ENCODE results near the gene DNAJB9. TPM values are rescaled to one million over a fixed set of nuclear protein-coding genes. Genes with fewer than 3 reads are reported as not detected.
A peak's percentile ranks its signal among the peaks of the same experiment; 100 is the strongest.

DNAJB9 gene
- total and polyA plus RNA-seq, 2 of the 8 experiments (the other 6 are each of a cell fraction or from before 2014, with no cell fraction given), result 1.8 to 9.7 TPM

GRCh38 chr7:108613147-108613948 lies 43.7 kb downstream of the DNAJB9 start:
- 44% methylated on average over 5 of the region's 5 CpGs; no CpG with 5 or more reads in 1 of the 2 experiments for WGBS, 2 experiments (ENCODE audit: extremely low coverage in 1 of 2, insufficient coverage in 1 of 2, insufficient read length in 1 of 2, insufficient replicate concordance in 2 of 2, low coverage in 1 of 2, low lambda C conversion rate in 2 of 2, missing lambda C conversion rate in 1 of 2)
- Histone ChIP-seq H4K91ac (replicated peaks; ENCODE audit: insufficient read length, low read length) (no peak overlapping the region), H3K18ac (ENCODE audit: extremely low read depth, low read length) (no peak overlapping the region), H3K23ac (ENCODE audit: insufficient read length) (no peak overlapping the region), H2BK5ac (ENCODE audit: low read depth, low read length) (no peak overlapping the region), H3K9ac (replicated peaks in 1 of 4; ENCODE audit: extremely low read depth in 1 of 4, low read depth in 3 of 4, low read length in 3 of 4) (no peak overlapping the region), H2AFZ (ENCODE audit: low read length) (0 out of 2 replicates have a peak overlapping the region, but pooled peaks have one; percentile 48), H4K8ac (ENCODE audit: extremely low read depth, insufficient read depth, low read length) (no peak overlapping the region), H3K4me2 (ENCODE audit: insufficient read depth in 1 of 2, low read depth in 2 of 2, low read length in 2 of 2) (no peak overlapping the region), H4K5ac (ENCODE audit: insufficient read length, low read depth, low read length) (no peak overlapping the region), H3K14ac (ENCODE audit: insufficient read length) (no peak overlapping the region), H2BK120ac (replicated peaks; ENCODE audit: low read depth, low read length) (no peak overlapping the region), H3K27ac (ENCODE audit: low read depth, low read length) (no peak overlapping the region), H2BK15ac (ENCODE audit: low read length) (no peak overlapping the region), H3K4ac (replicated peaks; ENCODE audit: insufficient read length, low read depth, low read length) (no peak overlapping the region), H3K23me2 (ENCODE audit: low read depth, low read length) (no peaks in the 10 kb centered on the region; the same call in 1 of the 2 replicates), H3K79me1 (ENCODE audit: low read depth, low read length) (no peaks in the 10 kb centered on the region), H2BK20ac (ENCODE audit: low read length) (no peak overlapping the region), H3K4me1 (replicated peaks in 1 of 4; ENCODE audit: control insufficient read depth in 3 of 4, insufficient read depth in 4 of 4, low read length in 3 of 4) (peaks cover 3 to 9% (median 4%) of the 10 kb centered on the region in 4 experiments; a peak in 5 of 7 replicates), H3K27me3 (replicated peaks in 1 of 4; ENCODE audit: control insufficient read depth in 3 of 4, extremely low read depth in 1 of 4, insufficient read depth in 3 of 4, low read length in 3 of 4) (no peaks in the 10 kb centered on the region), H4K20me1 (replicated peaks in 1 of 2; ENCODE audit: control insufficient read depth in 1 of 2, insufficient read depth in 2 of 2, low read length in 2 of 2) (no peaks in the 10 kb centered on the region), H3K9me3 (ENCODE audit: insufficient read depth in 2 of 2, low read depth in 1 of 2, low read length in 1 of 2) (no peaks in the 10 kb centered on the region), H2BK12ac (ENCODE audit: low read depth, low read length) (no peak overlapping the region), H2AK5ac (ENCODE audit: low read depth, low read length) (no peak overlapping the region), H3K56ac (replicated peaks; ENCODE audit: insufficient read length, low read depth, low read length) (no peak overlapping the region), H3K79me2 (ENCODE audit: control insufficient read depth in 1 of 2, insufficient read depth in 2 of 2, low read length in 2 of 2) (no peaks in the 10 kb centered on the region), H3K4me3 (ENCODE audit: extremely low read depth in 1 of 4, insufficient read depth in 2 of 4, low read depth in 3 of 4, low read length in 4 of 4) (no peak overlapping the region), H3K36me3 (ENCODE audit: control insufficient read depth in 2 of 4, insufficient read depth in 4 of 4, low read length in 3 of 4) (no peaks in the 10 kb centered on the region)
- ChIA-PET POLR2A (ENCODE audit: partially characterized antibody) (no interaction called here), CTCF (ENCODE audit: partially characterized antibody) (interaction anchor here (0.7 to 1.9 kb wide), 12 partner anchors 8 to 359 kb away, joined by 3 to 9 read pairs (median 3); no protein-coding TSS in a partner anchor)
- TF ChIP-seq CTCF (IDR thresholded peaks at IDR 0.05; ENCODE audit: control extremely low read depth in 1 of 3, insufficient read depth in 1 of 3, low read depth in 1 of 3, low read length in 3 of 3) (peak in 2 of 3 experiments; percentile 24 to 49; a peak in 2 of 4 replicates), RAD21 (IDR thresholded peaks at IDR 0.05 in 1 of 2, conservative IDR thresholded peaks at IDR 0.05 in 1 of 2; ENCODE audit: low read depth in 2 of 2, low read length in 2 of 2) (peak; percentile 69 to 74), KDM4A (IDR thresholded peaks at IDR 0.05; ENCODE audit: low read depth, low read length, severe bottlenecking) (no peak)
- no peak for DNase-seq (ENCODE audit: low read depth in 1 of 2, low spot score in 2 of 2)
- peak; percentile 60 for FAIRE-seq
